Activated T-cell treated with anti-CD3 and anti-CD28 coated beads, Interleukin-2, amount 50 U/mL, for 4 hours (primary cell): ENCODE measurements around the gene PPP1R12B. TPM values are rescaled to one million over a fixed set of nuclear protein-coding genes. Genes with fewer than 3 reads are reported as not detected.

Experiments
- ATAC-seq, 2 donors: fragments of 200-7000 bp; cut with Tn5 transposase; one replicate each; pipeline ENCODE4 v1.10.0; 2021
- DNase-seq: peaks from one replicate; pipeline ENCODE4 v3.0.0-alpha.2; 2020
- H3K27me3 Mint-ChIP-seq: one replicate; pipeline ENCODE4 v1.8.0; 2021; ENCODE audit warnings: low read depth, mixed read lengths
- H3K36me3 Mint-ChIP-seq: one replicate; pipeline ENCODE4 v1.8.0; 2022; ENCODE audit warnings: mixed read lengths; ENCODE audit not compliant: insufficient read depth
- H3K4me1 Mint-ChIP-seq: one replicate; pipeline ENCODE4 v1.8.0; 2021; ENCODE audit warnings: low read depth, mixed read lengths
- H3K4me3 Mint-ChIP-seq: one replicate; pipeline ENCODE4 v1.8.0; 2021; ENCODE audit warnings: mild to moderate bottlenecking, moderate library complexity, mixed read lengths
- H3K9me3 Mint-ChIP-seq: one replicate; pipeline ENCODE4 v1.8.0; 2021; ENCODE audit warnings: mixed read lengths
- total RNA-seq, 3 donors: library from RNA; stranded (reverse); gene quantifications; one replicate each; pipeline ENCODE4 v1.2.1, GENCODE V29; 2021

Gene PPP1R12B
- total RNA-seq, 3 donors from 2014 or later: 4.7 to 8.1 (median 5.4) TPM

DNA sequence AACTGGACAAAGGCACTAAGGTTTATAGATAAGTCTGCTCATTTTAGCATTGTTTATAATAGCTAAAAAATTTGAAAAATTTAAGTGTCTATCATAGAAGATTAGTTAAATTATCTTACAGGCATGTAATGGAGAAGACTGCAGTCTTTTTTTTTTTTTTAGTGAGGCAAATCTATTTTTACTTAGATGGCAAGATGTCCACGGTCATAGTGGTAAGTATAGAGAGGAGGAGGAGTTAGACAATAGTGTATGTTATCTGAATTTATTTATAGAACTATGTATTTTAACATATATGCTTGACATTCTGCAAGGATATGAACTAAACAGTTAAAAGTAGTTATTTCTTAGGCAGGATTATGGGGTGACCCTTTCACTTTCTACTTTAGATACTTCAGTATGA, 212.7 kb downstream of the PPP1R12B start:
- Mint-ChIP-seq H3K4me3 (no peak overlapping the region), H3K36me3 (peaks cover 4% of the 10 kb centered on the region), H3K27me3 (no peaks in the 10 kb centered on the region)

DNA sequence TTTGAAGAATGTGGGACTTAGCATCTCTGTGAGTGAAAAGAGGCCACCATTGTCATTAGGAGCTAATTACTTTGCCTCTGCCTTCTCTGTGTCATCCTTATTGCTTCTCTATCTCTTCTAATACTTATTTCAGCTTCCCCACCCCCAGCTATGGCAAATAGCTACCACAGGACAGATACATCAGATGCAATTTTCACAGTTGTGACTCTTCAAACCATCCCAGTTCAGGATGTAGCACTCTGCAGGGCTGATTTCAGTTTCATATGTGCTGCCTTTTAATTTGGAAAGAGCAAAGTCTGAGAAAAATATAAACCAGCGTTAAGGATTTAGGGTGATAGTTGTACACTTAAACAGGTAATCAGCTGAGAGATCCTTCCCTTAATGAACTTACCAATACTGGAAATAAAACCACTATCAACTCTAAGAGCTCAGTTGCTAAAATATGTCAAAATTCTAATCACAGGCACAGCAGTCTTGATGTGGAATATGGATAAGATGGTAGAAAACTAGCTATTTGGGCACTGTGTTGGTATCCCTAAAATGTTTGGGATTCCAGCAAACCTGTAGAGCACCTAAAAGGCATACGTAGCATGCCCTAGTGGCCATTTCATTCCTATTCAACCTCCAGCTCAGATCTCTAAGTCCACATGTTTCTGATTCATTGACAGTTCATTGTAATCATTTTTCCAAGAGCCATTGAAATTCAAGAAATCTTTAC, 213.4 kb downstream of the PPP1R12B start:
- Mint-ChIP-seq H3K9me3 (no peaks in the 10 kb centered on the region), H3K36me3 (peaks cover 4% of the 10 kb centered on the region), H3K4me1 (peaks cover 4% of the 10 kb centered on the region), H3K27me3 (no peaks in the 10 kb centered on the region), H3K4me3 (no peak overlapping the region)
- ATAC-seq (no peak), DNase-seq (no peak)

More for the DNA sequence above, 212.7 kb downstream of the PPP1R12B start:
- Mint-ChIP-seq H3K9me3 (no peaks in the 10 kb centered on the region), H3K4me1 (peaks cover 4% of the 10 kb centered on the region)
- no peak for DNase-seq
- ATAC-seq: no peak

GRCh38 chr1:202562444-202563060, 214.1 kb downstream of the PPP1R12B start:
- peaks cover 9% of the 10 kb centered on the region for H3K36me3 Mint-ChIP-seq
- DNase-seq (no peak), ATAC-seq (no peak)
- no peaks in the 10 kb centered on the region for H3K27me3 Mint-ChIP-seq
- no peaks in the 10 kb centered on the region for H3K9me3 Mint-ChIP-seq
- peaks cover 4% of the 10 kb centered on the region for H3K4me1 Mint-ChIP-seq
- no peak overlapping the region for H3K4me3 Mint-ChIP-seq

DNA sequence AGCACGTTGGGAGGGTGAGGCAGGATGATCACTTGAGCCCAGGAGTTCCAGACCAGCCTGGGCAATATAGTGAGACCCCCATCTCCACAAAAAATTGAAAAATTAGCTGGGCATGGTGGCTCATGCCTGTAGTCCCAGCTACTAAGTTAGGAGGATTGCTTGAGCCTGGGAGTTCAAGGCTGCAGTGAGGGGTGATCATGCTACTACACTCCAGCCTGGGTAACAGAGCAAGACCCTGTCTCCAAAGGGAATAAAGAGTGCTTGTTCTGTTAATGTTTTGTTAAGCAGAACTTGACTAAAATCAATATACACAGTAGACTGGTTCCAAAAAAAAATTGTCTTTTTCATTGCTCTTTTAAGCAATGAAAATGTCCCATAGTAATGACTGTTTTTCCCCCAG, 215.3 kb downstream of the PPP1R12B start:
- DNase-seq: no peak
- no peak for ATAC-seq
- Mint-ChIP-seq H3K9me3 (no peaks in the 10 kb centered on the region), H3K36me3 (peaks cover 21% of the 10 kb centered on the region), H3K4me1 (peaks cover 4% of the 10 kb centered on the region), H3K27me3 (no peaks in the 10 kb centered on the region), H3K4me3 (no peak overlapping the region)

DNA sequence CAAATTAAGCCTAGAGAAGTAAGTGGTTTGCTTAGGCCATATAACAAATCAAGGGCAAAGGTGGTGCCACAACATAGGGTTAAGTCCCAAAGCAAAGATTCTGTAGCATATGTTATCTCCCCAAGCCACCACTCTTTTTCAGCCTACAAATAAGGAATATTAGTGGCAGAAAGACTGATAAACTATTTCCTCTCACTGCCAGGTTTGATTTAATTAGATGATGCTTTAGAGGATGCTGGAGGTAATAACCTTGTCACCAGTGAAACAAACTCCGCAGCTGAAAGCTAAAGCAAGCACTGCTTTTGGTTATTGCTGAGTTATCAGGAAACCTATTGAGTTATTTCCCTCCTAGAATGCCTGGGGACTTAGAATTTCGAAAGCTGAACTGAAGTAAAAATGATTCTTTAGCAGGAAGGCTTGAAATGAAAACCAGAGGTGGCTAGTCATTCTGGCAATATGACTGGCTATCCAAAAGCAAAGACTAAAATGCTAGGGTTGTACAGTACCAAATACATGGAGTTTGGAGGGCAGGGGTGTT, 216.5 kb downstream of the PPP1R12B start:
- Mint-ChIP-seq H3K4me3 (no peak overlapping the region), H3K36me3 (peaks cover 24% of the 10 kb centered on the region), H3K27me3 (no peaks in the 10 kb centered on the region), H3K9me3 (no peaks in the 10 kb centered on the region), H3K4me1 (peaks cover 4% of the 10 kb centered on the region)
- ATAC-seq (no peak), DNase-seq (no peak)

GRCh38 chr1:202565890-202566602, 217.5 kb downstream of the PPP1R12B start:
- Mint-ChIP-seq H3K4me3 (no peak overlapping the region), H3K36me3 (peaks cover 24% of the 10 kb centered on the region), H3K9me3 (no peaks in the 10 kb centered on the region), H3K4me1 (peaks cover 4% of the 10 kb centered on the region), H3K27me3 (no peaks in the 10 kb centered on the region)
- DNase-seq (no peak), ATAC-seq (no peak)

DNA sequence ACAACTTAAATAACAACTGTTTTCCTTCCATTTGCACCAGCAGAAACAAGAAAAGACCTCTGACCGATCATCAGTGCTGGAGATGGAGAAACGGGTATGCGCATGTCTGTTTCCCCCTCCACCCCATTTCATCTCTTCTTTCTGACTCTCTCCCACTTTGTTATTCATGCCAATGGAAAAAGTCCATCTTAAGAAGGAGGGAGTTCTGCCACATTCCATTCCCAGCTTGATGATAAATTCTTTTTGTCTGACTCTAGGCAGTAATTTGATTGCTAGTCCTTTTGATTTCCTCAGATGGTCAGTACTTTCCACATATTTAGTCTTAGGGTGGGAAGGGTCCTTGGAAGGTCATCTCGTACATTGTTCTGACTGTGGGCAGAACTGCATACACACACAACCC, 219.2 kb downstream of the PPP1R12B start:
- Mint-ChIP-seq H3K9me3 (no peaks in the 10 kb centered on the region), H3K36me3 (peaks cover 28% of the 10 kb centered on the region), H3K4me3 (no peak overlapping the region), H3K27me3 (no peaks in the 10 kb centered on the region), H3K4me1 (peaks cover 4% of the 10 kb centered on the region)
- DNase-seq (no peak), ATAC-seq (no peak)

GRCh38 chr1:202568410-202568809, 219.9 kb downstream of the PPP1R12B start:
- Mint-ChIP-seq H3K4me3 (no peak overlapping the region), H3K4me1 (peaks cover 4% of the 10 kb centered on the region), H3K27me3 (no peaks in the 10 kb centered on the region), H3K9me3 (no peaks in the 10 kb centered on the region), H3K36me3 (peaks cover 34% of the 10 kb centered on the region)
- DNase-seq (no peak), ATAC-seq (no peak)

DNA sequence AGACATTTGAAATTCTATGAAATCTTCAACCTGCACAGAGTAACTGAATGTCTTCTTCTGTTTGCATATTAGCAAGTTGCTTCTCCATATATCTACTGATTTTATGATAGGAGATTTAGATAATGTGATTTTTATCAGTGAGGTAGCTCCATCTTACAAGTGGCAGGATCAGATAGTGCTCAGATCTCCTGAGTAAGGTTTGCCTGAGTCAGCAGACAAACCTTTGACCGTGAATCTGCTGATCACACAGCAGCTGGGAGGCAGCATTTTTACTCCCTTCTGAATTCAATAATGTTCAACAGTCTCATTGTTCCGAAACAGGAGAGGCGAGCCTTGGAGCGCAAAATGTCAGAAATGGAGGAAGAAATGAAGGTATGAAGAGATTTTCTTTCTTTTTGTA, 220.3 kb downstream of the PPP1R12B start:
- H3K27me3 Mint-ChIP-seq: no peaks in the 10 kb centered on the region
- peaks cover 34% of the 10 kb centered on the region for H3K36me3 Mint-ChIP-seq
- peaks cover 4% of the 10 kb centered on the region for H3K4me1 Mint-ChIP-seq
- H3K4me3 Mint-ChIP-seq: no peak overlapping the region
- no peak for ATAC-seq
- H3K9me3 Mint-ChIP-seq: no peaks in the 10 kb centered on the region
- no peak for DNase-seq

DNA sequence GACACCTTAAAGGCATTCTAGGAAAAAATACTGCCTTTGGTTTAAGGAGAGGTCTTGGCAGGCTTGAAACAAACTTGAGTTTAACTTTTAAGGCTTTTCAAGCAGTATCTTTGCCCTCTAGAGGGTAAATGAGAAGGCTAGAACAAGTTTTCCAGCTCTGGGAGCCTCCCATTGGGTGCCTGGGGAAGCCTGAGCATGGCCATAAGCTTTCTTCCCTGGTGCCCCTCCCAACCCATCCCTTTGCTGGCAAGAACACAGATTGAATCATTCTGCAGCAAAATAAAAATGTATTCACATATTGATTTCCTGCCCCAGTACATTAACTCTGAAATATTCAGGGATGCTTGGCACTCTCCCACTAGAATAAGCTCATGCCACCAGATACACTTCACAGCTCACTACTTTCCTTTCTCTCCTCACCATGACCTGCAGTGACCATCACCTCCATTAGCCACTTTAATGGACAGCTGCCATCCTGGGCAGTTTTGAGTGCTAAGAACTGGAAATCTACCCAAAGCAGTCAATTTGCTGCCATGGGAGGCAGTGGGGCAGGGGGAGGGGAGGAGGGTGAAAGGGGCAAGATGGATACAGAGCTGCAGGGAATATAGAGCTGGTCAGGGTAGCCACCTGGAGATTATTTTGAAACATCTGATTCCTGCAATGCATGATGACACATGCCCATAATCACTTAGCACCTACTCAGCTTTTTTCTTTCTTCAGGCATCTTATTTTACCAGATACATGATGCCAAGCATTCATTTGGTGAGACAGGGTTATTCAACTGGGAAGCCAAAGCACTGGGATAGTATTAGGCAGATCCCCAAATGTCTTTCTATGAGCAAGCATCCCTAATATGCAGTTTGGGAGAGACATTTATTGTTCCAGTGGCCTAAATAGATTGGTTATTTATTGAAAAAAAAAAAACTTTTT, 221.2 kb downstream of the PPP1R12B start:
- ATAC-seq (no peak), DNase-seq (no peak)
- Mint-ChIP-seq H3K36me3 (peaks cover 30% of the 10 kb centered on the region), H3K9me3 (no peaks in the 10 kb centered on the region), H3K4me3 (no peak overlapping the region), H3K4me1 (no peaks in the 10 kb centered on the region), H3K27me3 (no peaks in the 10 kb centered on the region)

DNA sequence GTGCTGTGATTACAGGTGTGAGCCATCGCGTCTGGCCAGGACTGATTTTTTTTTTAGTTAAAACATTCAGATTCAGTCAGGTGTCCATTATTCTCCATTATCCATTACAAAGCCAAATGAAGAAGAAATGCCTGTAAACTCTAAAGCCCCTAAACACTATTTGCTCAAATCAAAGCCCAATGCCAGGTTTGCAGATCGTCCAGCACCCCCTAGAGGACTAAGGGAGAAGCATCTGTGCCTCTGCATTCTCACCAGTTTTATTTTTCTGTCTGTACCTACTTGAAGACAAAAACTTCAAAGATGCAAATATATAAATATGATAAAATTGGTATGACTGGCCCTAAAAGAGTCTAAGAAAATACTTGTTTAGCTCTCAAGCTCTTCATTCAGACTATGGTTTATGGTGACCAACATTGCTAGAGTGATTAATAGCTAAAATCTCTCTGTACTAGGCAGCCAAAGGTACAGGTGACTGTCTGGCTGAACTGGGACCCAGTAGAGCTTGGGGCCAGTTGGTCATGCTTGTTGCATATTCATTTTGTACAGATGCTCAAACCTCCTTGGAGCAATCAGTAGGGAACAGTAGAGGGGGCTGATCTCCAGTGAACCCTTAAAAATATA, 223.3 kb downstream of the PPP1R12B start:
- Mint-ChIP-seq H3K4me1 (no peaks in the 10 kb centered on the region), H3K9me3 (no peaks in the 10 kb centered on the region), H3K27me3 (no peaks in the 10 kb centered on the region), H3K4me3 (no peak overlapping the region), H3K36me3 (peaks cover 38% of the 10 kb centered on the region)
- DNase-seq: no peak
- ATAC-seq: no peak

DNA sequence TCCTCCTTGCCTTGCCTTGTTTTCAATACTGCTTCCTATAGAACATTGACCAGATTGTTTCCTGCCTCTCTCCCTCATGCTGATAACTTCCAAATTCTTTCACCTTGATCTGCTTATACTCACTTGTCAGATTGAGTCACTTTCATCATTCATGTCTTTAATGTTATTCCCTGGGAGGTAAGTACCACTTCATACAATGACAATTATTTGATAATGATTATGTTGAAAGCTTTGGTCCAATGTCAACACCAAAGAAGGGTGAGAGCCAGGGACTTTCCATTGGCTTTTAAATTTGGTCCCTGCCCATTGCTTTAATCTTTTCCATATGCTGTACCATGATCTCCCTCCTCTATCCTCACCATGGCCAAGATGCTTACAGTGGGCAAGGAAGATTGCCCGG, 224.4 kb downstream of the PPP1R12B start:
- H3K9me3 Mint-ChIP-seq: no peaks in the 10 kb centered on the region
- no peaks in the 10 kb centered on the region for H3K4me1 Mint-ChIP-seq
- no peak for ATAC-seq
- no peak for DNase-seq
- H3K4me3 Mint-ChIP-seq: no peak overlapping the region
- no peaks in the 10 kb centered on the region for H3K27me3 Mint-ChIP-seq
- peaks cover 31% of the 10 kb centered on the region for H3K36me3 Mint-ChIP-seq

- H3K4me3 Mint-ChIP-seq: no peak overlapping the region
- no peaks in the 10 kb centered on the region for H3K4me1 Mint-ChIP-seq
- no peaks in the 10 kb centered on the region for H3K27me3 Mint-ChIP-seq
- DNase-seq (no peak), ATAC-seq (no peak)
- H3K36me3 Mint-ChIP-seq: peaks cover 30% of the 10 kb centered on the region
- H3K9me3 Mint-ChIP-seq: no peaks in the 10 kb centered on the region
These were observed 227.6 kb downstream of the PPP1R12B start for GRCh38 chr1:202575918-202576653.
